Limb (tissue), 2 donors: Measurements from ENCODE around the gene NPEPL1.
"Not testable (repeated sequence)": the region's sequence is repeated elsewhere in the genome, so short reads cannot be mapped to it uniquely, and the experiment has no call there.

ENCODE experiments used
- DNase-seq, 2 donors: peaks; one replicate each; pipeline ENCODE4 v3.0.0-alpha.2; 2016; ENCODE audit errors: extremely low spot score in 2 of 2

NPEPL1 gene

GRCh38 chr20:58757647-58758046 lies 65.0 kb downstream of the NPEPL1 start:
- DNase-seq = not testable (repeated sequence)

- DNase-seq = peak in 1 of 2 donors; percentile 4
Observed at GRCh38 chr20:58759947-58760346, 67.3 kb downstream of the NPEPL1 start.

- no peak for DNase-seq
Observed at GRCh38 chr20:58760856-58761255, 68.3 kb downstream of the NPEPL1 start.

- DNase-seq = peak in 1 of 2 donors; percentile 10
Observed at GRCh38 chr20:58762120-58762519, 69.5 kb downstream of the NPEPL1 start.

GRCh38 chr20:58763076-58763475 lies 70.5 kb downstream of the NPEPL1 start:
- DNase-seq = peak in 1 of 2 donors; percentile 13
